ENCODE results near the gene RNF224. TPM values are rescaled to one million over a fixed set of nuclear protein-coding genes. Genes with fewer than 3 reads are reported as not detected.

Gene RNF224
- total and polyA plus RNA-seq, 2 of the 13 experiments (the other 11 are each of a cell fraction or from before 2014, with no cell fraction given), result 0.09 TPM; not detected in 1

- POLR2A ChIA-PET, result interaction anchor here (0.7 to 2.8 kb wide), 31 partner anchors 9 to 341 kb away, joined by 3 to 78 read pairs (median 7); partner anchors contain the start of genes ENTPD8, EXD3, MAN1B1 and NELFB
- peak; percentile 80 for FAIRE-seq
- Histone ChIP-seq H4K20me1 (ENCODE audit: insufficient read depth, low read length) (no peaks in the 10 kb centered on the region), H3K79me2 (ENCODE audit: insufficient read depth, low read length) (peaks cover 6% of the 10 kb centered on the region), H3K27me3 (ENCODE audit: control insufficient read depth in 1 of 2, insufficient read depth in 2 of 2, low read length in 2 of 2) (no peaks in the 10 kb centered on the region; a peak in 1 of 5 replicates), H3K4me1 (ENCODE audit: insufficient read depth, low read length) (peaks cover 21% of the 10 kb centered on the region), H3K4me3 (replicated peaks in 1 of 3; ENCODE audit: insufficient read depth in 1 of 3, low read depth in 2 of 3, low read length in 3 of 3) (peak within 1 kb of the TSS; percentile 87 to 90 (median 88)), H2AFZ (ENCODE audit: low read length) (no peak within 1 kb of the TSS), H3K27ac (ENCODE audit: extremely low read length, insufficient read depth, low read length) (peak within 1 kb of the TSS; percentile 90), H3K9ac (ENCODE audit: insufficient read depth, low read depth, low read length) (peak within 1 kb of the TSS; percentile 82), H3K9me3 (ENCODE audit: low read length) (no peaks in the 10 kb centered on the region), H3K36me3 (replicated peaks in 1 of 2; ENCODE audit: control insufficient read depth in 1 of 2, insufficient read depth in 2 of 2, low read length in 2 of 2) (peaks cover 2 to 13% of the 10 kb centered on the region in 2 experiments; a peak in 3 of 5 replicates), H3K4me2 (ENCODE audit: low read depth, low read length) (peak within 1 kb of the TSS; percentile 88)
- ATAC-seq, result peak; percentile 87
- DNase-seq (ENCODE audit: low spot score), result peak; percentile 94
- BruUV-seq (replicated peaks), result no TSS peak
- in situ Hi-C loops (cut with HindIII; ENCODE audit: extremely low pct_ligation_motif_present, low pct_unique_long_range_greater_than_20kb) (no loop called here), intact Hi-C loops (cut with micrococcal nuclease; ENCODE audit: unreplicated experiment) (no loop called here)
- WGBS (ENCODE audit: low lambda C conversion rate), result 4% methylated on average over 6 of the region's 25 CpGs
- CTCF ChIA-PET (ENCODE audit: low intra/inter-chr PET ratio, low total read pairs), result interaction anchor here (0.6 to 1.0 kb wide), 2 partner anchors 41 to 231 kb away, joined by 3 to 4 read pairs; no protein-coding TSS in a partner anchor
- TF ChIP-seq ZNF296 (CRISPR knock-in tag; conservative IDR thresholded peaks at IDR 0.05) (no peak), HNF1A (IDR thresholded peaks at IDR 0.05; ENCODE audit: low read depth) (no peak), HNF1A (CRISPR knock-in tag; IDR thresholded peaks at IDR 0.05; ENCODE audit: borderline replicate concordance) (no peak), EZH2 (conservative IDR thresholded peaks at IDR 0.05; ENCODE audit: low read depth, low read length) (no peak), FOSL2 (CRISPR knock-in tag; IDR thresholded peaks at IDR 0.05) (peak; percentile 87), ZNF563 (CRISPR knock-in tag; IDR thresholded peaks at IDR 0.05) (no peak), KDM5B (CRISPR knock-in tag; IDR thresholded peaks at IDR 0.05; ENCODE audit: borderline replicate concordance) (no peak), SALL2 (CRISPR knock-in tag; IDR thresholded peaks at IDR 0.05) (peak; percentile 56; the same call in 1 of the 2 replicates), ZNF503 (CRISPR knock-in tag; IDR thresholded peaks at IDR 0.05) (peak; percentile 51; the same call in 1 of the 2 replicates), ONECUT2 (CRISPR knock-in tag; IDR thresholded peaks at IDR 0.05) (no peak), PHF21A (CRISPR knock-in tag; IDR thresholded peaks at IDR 0.05) (peak; percentile 94), RAD21 (CRISPR knock-in tag; IDR thresholded peaks at IDR 0.05) (peak; percentile 62), ELK4 (CRISPR knock-in tag; IDR thresholded peaks at IDR 0.05; ENCODE audit: borderline replicate concordance) (no peak), CBX5 (CRISPR knock-in tag; IDR thresholded peaks at IDR 0.05; ENCODE audit: borderline replicate concordance) (peak; percentile 43; the same call in 1 of the 2 replicates), ATF3 (CRISPR knock-in tag; IDR thresholded peaks at IDR 0.05) (no peak)
Measured at GRCh38 chr9:137277329-137278041, 50.2 kb downstream of the RNF224 start, which contains the start of gene TOR4A. Gene TOR4A (plus strand): TSS chr9:137277726. CDS start chr9:137278690, 964 bp downstream.
